Activated naive CD8-positive, alpha-beta T cell treated with anti-CD3 and anti-CD28 coated beads for 36 hours (primary cell): ENCODE data around the gene OR52N1. TPM values are rescaled to one million over a fixed set of nuclear protein-coding genes. Genes with fewer than 3 reads are reported as not detected.

Experiments used
- DNase-seq: peaks from one replicate; pipeline ENCODE4 v3.0.0; 2021
- H3K27ac Mint-ChIP-seq: one replicate; pipeline ENCODE4 v1.8.0; 2022; ENCODE audit warnings: mild to moderate bottlenecking, moderate library complexity, mixed read lengths
- H3K27me3 Mint-ChIP-seq: one replicate; pipeline ENCODE4 v1.8.0; 2022; ENCODE audit warnings: mild to moderate bottlenecking, mixed read lengths
- H3K36me3 Mint-ChIP-seq: one replicate; pipeline ENCODE4 v1.8.0; 2021; ENCODE audit warnings: mild to moderate bottlenecking, mixed read lengths
- H3K4me1 Mint-ChIP-seq: one replicate; pipeline ENCODE4 v1.8.0; 2021; ENCODE audit warnings: mixed read lengths
- H3K4me3 Mint-ChIP-seq: one replicate; pipeline ENCODE4 v1.8.0; 2022; ENCODE audit warnings: mild to moderate bottlenecking, moderate library complexity, mixed read lengths
- H3K9me3 Mint-ChIP-seq: one replicate; pipeline ENCODE4 v1.8.0; 2022; ENCODE audit warnings: mixed read lengths
- total RNA-seq, 2 experiments: library from RNA; stranded (reverse); gene quantifications; one replicate each; pipeline ENCODE4 v1.2.3, GENCODE V29; 2021

OR52N1 gene
- total RNA-seq = not detected

- H3K4me1 Mint-ChIP-seq = no peaks in the 10 kb centered on the region
These were observed at the start of gene OR52N1 for GRCh38 chr11:5791165-5791564. OR52N1 (minus strand) TSS chr11:5791265; CDS start chr11:5788816, 2,449 bp downstream.

GRCh38 chr11:5837695-5838094 is 46.6 kb upstream of the OR52N1 start:
- no peaks in the 10 kb centered on the region for H3K36me3 Mint-ChIP-seq
- no peak overlapping the region for H3K27ac Mint-ChIP-seq
- no peaks in the 10 kb centered on the region for H3K9me3 Mint-ChIP-seq
- DNase-seq = no peak
- no peaks in the 10 kb centered on the region for H3K4me1 Mint-ChIP-seq
- H3K27me3 Mint-ChIP-seq = peaks cover 31% of the 10 kb centered on the region
- no peak overlapping the region for H3K4me3 Mint-ChIP-seq

More at GRCh38 chr11:5791165-5791564, at the start of gene OR52N1:
- no peak for DNase-seq
- Mint-ChIP-seq H3K27ac (no peak within 1 kb of the TSS), H3K36me3 (no peaks in the 10 kb centered on the region), H3K27me3 (no peaks in the 10 kb centered on the region), H3K9me3 (no peaks in the 10 kb centered on the region), H3K4me3 (no peak within 1 kb of the TSS)

- Mint-ChIP-seq H3K36me3 (no peaks in the 10 kb centered on the region), H3K27me3 (peaks cover 16% of the 10 kb centered on the region), H3K4me3 (no peak overlapping the region), H3K4me1 (no peaks in the 10 kb centered on the region), H3K9me3 (no peaks in the 10 kb centered on the region), H3K27ac (no peak overlapping the region)
- no peak for DNase-seq
These were observed 42.4 kb upstream of the OR52N1 start for GRCh38 chr11:5833446-5833845.

GRCh38 chr11:5831196-5831829 is 40.2 kb upstream of the OR52N1 start:
- Mint-ChIP-seq H3K36me3 (no peaks in the 10 kb centered on the region), H3K4me3 (no peak overlapping the region), H3K4me1 (no peaks in the 10 kb centered on the region), H3K9me3 (peaks cover 2% of the 10 kb centered on the region), H3K27me3 (no peaks in the 10 kb centered on the region), H3K27ac (no peak overlapping the region)
- no peak for DNase-seq

GRCh38 chr11:5818245-5818886 is 27.3 kb upstream of the OR52N1 start:
- H3K4me3 Mint-ChIP-seq = peak overlapping the region; percentile 58
- DNase-seq = no peak
- no peaks in the 10 kb centered on the region for H3K27me3 Mint-ChIP-seq
- H3K4me1 Mint-ChIP-seq = peaks cover 14% of the 10 kb centered on the region
- no peaks in the 10 kb centered on the region for H3K9me3 Mint-ChIP-seq
- H3K36me3 Mint-ChIP-seq = no peaks in the 10 kb centered on the region
- peak overlapping the region; percentile 17 for H3K27ac Mint-ChIP-seq

GRCh38 chr11:5815534-5815933 is 24.5 kb upstream of the OR52N1 start:
- no peaks in the 10 kb centered on the region for H3K9me3 Mint-ChIP-seq
- DNase-seq = no peak
- H3K27ac Mint-ChIP-seq = no peak overlapping the region
- H3K36me3 Mint-ChIP-seq = no peaks in the 10 kb centered on the region
- peaks cover under 1% of the 10 kb centered on the region for H3K27me3 Mint-ChIP-seq
- no peak overlapping the region for H3K4me3 Mint-ChIP-seq
- H3K4me1 Mint-ChIP-seq = peaks cover 14% of the 10 kb centered on the region

- H3K36me3 Mint-ChIP-seq = no peaks in the 10 kb centered on the region
- H3K9me3 Mint-ChIP-seq = no peaks in the 10 kb centered on the region
- DNase-seq = no peak
- no peak overlapping the region for H3K27ac Mint-ChIP-seq
- H3K27me3 Mint-ChIP-seq = peaks cover 26% of the 10 kb centered on the region
- H3K4me1 Mint-ChIP-seq = peaks cover 6% of the 10 kb centered on the region
- H3K4me3 Mint-ChIP-seq = no peak overlapping the region
These were observed 19.1 kb upstream of the OR52N1 start for GRCh38 chr11:5809905-5810795.

- Mint-ChIP-seq H3K27me3 (peaks cover 27% of the 10 kb centered on the region), H3K36me3 (no peaks in the 10 kb centered on the region), H3K4me1 (peaks cover 6% of the 10 kb centered on the region), H3K27ac (no peak overlapping the region), H3K9me3 (peaks cover 3% of the 10 kb centered on the region), H3K4me3 (peak overlapping the region; percentile 85)
- DNase-seq = no peak
These were observed 18.1 kb upstream of the OR52N1 start for GRCh38 chr11:5809122-5809519.

- DNase-seq = peak; percentile 53
- no peaks in the 10 kb centered on the region for H3K36me3 Mint-ChIP-seq
- peak within 1 kb of the TSS; percentile 85 for H3K4me3 Mint-ChIP-seq
These were observed 17.5 kb upstream of the OR52N1 start, which contains the start of gene OR52N2 for GRCh38 chr11:5808500-5809121. OR52N2 (plus strand) TSS chr11:5808924; CDS start chr11:5820336, 11,412 bp downstream.

GRCh38 chr11:5807580-5807979 is 16.5 kb upstream of the OR52N1 start:
- DNase-seq = no peak
- peaks cover 34% of the 10 kb centered on the region for H3K27me3 Mint-ChIP-seq
- H3K4me3 Mint-ChIP-seq = no peak overlapping the region
- H3K4me1 Mint-ChIP-seq = peaks cover 6% of the 10 kb centered on the region
- peaks cover 12% of the 10 kb centered on the region for H3K9me3 Mint-ChIP-seq
- H3K36me3 Mint-ChIP-seq = no peaks in the 10 kb centered on the region
- H3K27ac Mint-ChIP-seq = no peak overlapping the region

More at GRCh38 chr11:5808500-5809121, 17.5 kb upstream of the OR52N1 start, which contains the start of gene OR52N2:
- Mint-ChIP-seq H3K27me3 (peaks cover 27% of the 10 kb centered on the region), H3K27ac (no peak within 1 kb of the TSS), H3K4me1 (peaks cover 6% of the 10 kb centered on the region), H3K9me3 (peaks cover 6% of the 10 kb centered on the region)

GRCh38 chr11:5803982-5804381 is 12.9 kb upstream of the OR52N1 start:
- Mint-ChIP-seq H3K27ac (no peak overlapping the region), H3K9me3 (peaks cover 12% of the 10 kb centered on the region), H3K4me3 (no peak overlapping the region), H3K27me3 (peaks cover 18% of the 10 kb centered on the region), H3K36me3 (no peaks in the 10 kb centered on the region), H3K4me1 (peaks cover 3% of the 10 kb centered on the region)
- no peak for DNase-seq

GRCh38 chr11:5796541-5796940 is 5.5 kb upstream of the OR52N1 start:
- Mint-ChIP-seq H3K27ac (no peak overlapping the region), H3K9me3 (no peaks in the 10 kb centered on the region), H3K4me1 (no peaks in the 10 kb centered on the region), H3K4me3 (no peak overlapping the region), H3K27me3 (peaks cover 13% of the 10 kb centered on the region), H3K36me3 (no peaks in the 10 kb centered on the region)
- no peak for DNase-seq

GRCh38 chr11:5783255-5783654 is 7.8 kb downstream of the OR52N1 start, which contains the start of gene OR52N5:
OR52N5 (minus strand) TSS chr11:5783355; CDS start chr11:5778634, 4,721 bp downstream.
- Mint-ChIP-seq H3K9me3 (no peaks in the 10 kb centered on the region), H3K36me3 (no peaks in the 10 kb centered on the region), H3K4me1 (peaks cover 6% of the 10 kb centered on the region), H3K4me3 (no peak within 1 kb of the TSS), H3K27ac (no peak within 1 kb of the TSS), H3K27me3 (peaks cover 2% of the 10 kb centered on the region)
- DNase-seq = no peak

GRCh38 chr11:5767056-5767455 is 24.0 kb downstream of the OR52N1 start:
- H3K27ac Mint-ChIP-seq = no peak overlapping the region
- no peak for DNase-seq
- H3K4me3 Mint-ChIP-seq = no peak overlapping the region
- H3K36me3 Mint-ChIP-seq = no peaks in the 10 kb centered on the region
- H3K27me3 Mint-ChIP-seq = no peaks in the 10 kb centered on the region
- H3K9me3 Mint-ChIP-seq = no peaks in the 10 kb centered on the region
- H3K4me1 Mint-ChIP-seq = no peaks in the 10 kb centered on the region

- H3K36me3 Mint-ChIP-seq = no peaks in the 10 kb centered on the region
- H3K27ac Mint-ChIP-seq = no peak within 1 kb of the TSS
- H3K4me1 Mint-ChIP-seq = no peaks in the 10 kb centered on the region
- H3K4me3 Mint-ChIP-seq = no peak within 1 kb of the TSS
- DNase-seq = no peak
- H3K9me3 Mint-ChIP-seq = no peaks in the 10 kb centered on the region
- peaks cover 3% of the 10 kb centered on the region for H3K27me3 Mint-ChIP-seq
These were observed 37.1 kb downstream of the OR52N1 start, which contains the start of gene OR52N4 for GRCh38 chr11:5753943-5754342. OR52N4 (plus strand) TSS chr11:5754243; CDS start chr11:5754741, 498 bp downstream.
